Stimulated activated CD4-positive, alpha-beta T cell treated with anti-CD3 and anti-CD28 coated beads, TNF-alpha, amount 100 ng/mL, for 24 hours (primary cell): Measurements from ENCODE around the gene RPS6KA1.
"Not testable (repeated sequence)": the region's sequence is repeated elsewhere in the genome, so short reads cannot be mapped to it uniquely, and the experiment has no call there.

Experiments
- DNase-seq, 3 experiments: peaks; one replicate each; pipeline ENCODE4 v3.0.0-alpha.2; 2020; ENCODE audit warnings: low read depth in 3 of 3

The RPS6KA1 gene

DNA sequence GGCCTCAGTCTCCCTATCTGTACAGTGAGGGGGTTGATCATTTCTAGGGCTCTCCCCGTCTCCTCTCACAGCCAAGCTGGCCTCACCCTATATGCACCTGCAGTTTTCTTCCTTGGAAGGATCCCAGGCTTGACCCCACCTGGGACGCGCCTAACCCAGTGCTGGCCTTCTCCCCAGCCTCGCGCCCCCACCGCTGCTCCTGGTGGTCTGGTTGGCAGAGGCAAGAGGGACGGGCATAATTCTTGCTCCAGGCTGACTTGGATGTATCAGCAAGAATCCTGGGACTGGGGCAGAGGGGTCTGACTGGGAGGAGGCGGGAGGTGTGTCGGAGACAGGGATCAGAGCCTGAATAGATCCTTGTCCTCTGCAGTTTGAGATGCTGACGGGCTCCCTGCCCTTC, 25.2 kb downstream of the RPS6KA1 start:
- no peak for DNase-seq

DNA sequence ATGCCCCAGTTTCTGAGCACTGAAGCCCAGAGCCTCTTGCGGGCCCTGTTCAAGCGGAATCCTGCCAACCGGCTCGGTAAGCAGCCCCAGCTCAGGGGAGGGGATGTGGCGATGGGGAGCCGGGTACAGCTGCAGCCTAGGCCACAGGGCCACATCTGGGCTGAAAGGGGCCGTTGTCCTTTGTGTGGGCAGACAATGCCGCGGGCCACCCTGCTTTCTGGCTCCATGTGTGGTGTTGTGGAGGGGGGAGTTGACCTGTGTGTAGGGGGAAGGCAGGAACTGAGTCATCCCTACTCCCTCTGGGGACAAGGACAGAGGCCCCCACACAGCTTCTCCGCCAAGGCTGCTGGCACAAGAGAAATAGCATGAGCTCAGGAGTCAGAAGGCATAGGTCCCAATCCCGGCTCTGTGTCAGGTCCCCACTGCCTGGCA, 26.0 kb downstream of the RPS6KA1 start:
- DNase-seq = no peak

DNA sequence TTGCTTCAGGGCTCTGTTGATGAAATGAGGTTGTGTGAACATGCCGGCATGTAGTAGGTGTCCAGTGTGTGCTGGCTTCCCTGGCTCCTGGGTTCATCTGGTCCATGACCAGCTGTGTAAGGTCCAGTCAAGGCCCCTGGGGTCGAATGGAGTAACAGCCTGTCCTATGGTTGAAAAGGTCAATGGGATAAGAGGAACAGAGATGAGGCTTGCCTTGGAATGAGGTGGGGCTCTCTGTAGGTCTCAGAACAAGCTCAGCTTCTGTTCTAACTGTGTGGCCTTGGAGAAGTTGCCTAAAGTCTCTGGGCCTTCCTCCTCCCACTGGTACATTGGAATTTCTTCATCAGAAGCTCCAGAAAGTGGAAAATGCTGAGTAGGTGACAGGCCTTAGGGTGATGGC, 26.6 kb downstream of the RPS6KA1 start:
- no peak for DNase-seq

DNA sequence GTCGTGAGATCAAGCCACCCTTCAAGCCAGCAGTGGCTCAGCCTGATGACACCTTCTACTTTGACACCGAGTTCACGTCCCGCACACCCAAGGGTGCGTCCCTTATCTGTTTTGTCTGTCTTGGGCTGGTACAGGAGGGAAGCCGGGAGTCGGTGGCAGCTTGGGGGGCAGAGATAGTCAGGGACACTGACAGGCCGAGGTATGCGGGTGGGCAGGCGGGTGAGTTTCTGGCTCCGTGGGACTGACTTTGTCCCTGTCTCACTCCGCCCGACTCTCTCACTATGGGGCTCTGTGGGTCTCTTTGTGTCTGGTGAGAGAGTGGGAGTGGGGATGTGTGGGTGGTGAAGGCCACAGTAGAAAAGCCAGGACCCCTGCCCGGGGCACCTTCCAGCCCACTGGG, 27.4 kb downstream of the RPS6KA1 start:
- DNase-seq = no peak

DNA sequence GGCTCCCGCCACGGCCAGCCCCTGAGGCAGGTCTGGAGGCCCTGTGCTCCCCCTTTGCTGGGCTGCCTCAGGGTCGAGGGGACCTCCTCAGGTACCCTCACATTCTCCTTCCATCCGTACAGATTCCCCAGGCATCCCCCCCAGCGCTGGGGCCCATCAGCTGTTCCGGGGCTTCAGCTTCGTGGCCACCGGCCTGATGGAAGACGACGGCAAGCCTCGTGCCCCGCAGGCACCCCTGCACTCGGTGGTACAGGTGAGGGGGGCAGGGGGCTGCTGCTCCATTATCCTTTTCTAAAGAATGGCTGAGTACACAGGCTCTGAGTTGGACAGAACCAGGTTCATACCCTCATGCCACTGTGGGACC, 29.1 kb downstream of the RPS6KA1 start:
- DNase-seq = no peak

DNA sequence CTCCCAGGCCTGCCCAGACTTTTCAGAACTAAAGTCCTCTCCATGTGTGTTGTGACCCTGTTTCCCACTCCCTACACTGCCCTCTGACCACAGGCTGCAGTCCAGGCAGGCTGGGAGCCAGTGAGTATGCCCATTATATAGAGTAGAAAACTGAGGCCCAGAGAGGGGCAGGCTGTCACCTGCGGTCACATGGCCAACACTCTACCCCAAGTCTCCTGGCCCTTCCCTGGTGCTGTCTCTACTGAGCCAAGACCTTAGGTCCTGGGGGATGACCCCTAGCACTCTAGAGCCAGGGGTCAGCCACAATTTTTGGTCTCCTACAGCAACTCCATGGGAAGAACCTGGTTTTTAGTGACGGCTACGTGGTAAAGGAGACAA, 30.8 kb downstream of the RPS6KA1 start:
- no peak for DNase-seq

DNA sequence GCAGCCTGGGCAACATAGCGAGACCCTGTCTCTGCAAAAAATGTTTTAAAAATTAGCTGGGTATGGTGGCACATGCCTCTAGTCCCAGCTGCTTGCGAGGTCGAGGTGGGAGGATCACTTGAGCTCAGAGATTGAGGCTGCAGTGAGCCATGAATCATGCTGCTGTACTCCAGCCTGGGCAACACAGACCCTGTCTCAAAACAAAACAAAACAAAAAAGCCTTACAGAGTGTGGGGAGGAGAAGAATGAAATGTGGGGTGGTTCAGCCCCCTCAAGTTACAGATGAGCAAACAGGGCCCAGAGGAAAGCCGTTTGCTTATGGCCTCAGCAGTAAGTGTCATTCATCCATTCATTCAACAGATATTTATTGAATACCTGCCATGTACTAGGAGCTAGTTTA, 40.7 kb downstream of the RPS6KA1 start:
- DNase-seq = no peak

DNA sequence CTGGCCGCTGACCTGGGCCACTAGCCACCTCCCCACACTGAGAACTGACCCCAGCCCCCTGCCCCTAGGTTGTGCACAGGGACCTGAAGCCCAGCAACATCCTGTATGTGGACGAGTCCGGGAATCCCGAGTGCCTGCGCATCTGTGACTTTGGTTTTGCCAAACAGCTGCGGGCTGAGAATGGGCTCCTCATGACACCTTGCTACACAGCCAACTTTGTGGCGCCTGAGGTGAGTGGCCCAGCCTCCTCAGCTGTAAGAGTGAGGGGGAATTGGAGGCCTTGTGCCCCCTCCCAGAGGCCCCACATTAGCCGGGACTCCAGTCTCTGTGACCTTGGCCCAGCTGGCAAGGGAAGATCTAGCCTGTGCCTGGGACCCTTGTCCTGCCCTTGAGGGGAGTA, 41.8 kb downstream of the RPS6KA1 start:
- DNase-seq = no peak

DNA sequence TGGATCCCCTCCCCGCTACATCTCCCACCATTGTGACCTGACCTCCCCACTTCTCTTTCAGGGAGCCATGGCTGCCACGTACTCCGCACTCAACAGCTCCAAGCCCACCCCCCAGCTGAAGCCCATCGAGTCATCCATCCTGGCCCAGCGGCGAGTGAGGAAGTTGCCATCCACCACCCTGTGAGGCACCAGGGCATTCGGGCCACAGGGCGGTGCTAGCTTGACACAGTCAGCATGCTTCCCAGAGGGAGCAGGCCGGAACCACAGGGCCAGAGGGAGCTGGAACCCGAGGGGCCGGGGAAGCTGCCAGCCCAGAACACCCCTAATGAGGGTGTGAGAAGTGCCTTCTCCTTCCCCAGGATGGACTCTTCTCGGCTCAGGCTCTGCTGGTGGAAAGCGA, 44.5 kb downstream of the RPS6KA1 start:
- DNase-seq = no peak

DNA sequence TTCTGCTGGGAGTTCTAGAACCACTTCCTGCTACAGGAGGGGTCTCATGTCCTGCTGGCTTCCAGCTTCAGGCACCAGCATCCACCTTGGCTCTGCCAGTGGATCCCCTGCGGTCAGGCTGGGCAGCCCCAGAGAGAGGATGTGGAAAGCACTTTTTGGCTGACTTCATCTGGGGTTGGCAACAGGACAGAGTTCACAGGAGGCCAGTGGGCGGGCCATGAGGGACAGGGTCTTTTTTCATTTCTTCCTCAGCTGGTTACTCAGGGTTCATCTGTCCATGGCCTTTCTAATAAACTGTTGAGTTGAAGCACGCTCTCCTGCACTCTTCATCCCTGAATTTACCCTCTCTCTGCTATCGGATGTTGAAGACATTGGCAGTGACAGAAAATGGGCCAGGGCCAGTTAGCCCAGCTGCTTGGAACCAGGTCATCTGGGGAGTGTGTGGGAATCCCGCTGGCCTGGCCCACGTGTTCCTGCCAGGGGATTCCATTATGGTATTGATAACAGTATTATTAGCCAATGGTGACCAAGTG, 45.2 kb downstream of the RPS6KA1 start:
- DNase-seq = no peak

DNA sequence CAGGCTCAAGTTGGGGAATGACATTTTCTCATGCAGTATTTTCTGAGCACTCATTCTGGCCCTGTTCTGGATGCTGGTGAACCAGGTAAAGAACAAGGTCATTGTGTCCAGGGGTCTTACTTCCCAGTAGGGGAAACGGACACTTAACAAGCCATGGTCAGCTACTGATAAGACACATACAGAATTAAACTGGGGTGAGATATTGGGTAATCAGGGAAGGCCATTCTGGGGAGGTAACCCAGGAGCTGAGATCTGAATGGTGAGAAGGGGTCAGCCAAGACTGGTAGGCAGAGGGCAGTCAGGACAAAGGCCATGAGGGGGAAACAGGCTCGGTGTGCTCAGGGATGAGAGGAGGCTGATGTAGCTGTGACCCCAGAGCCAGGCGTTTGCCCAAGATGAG, 45.8 kb downstream of the RPS6KA1 start:
- DNase-seq = no peak

DNA sequence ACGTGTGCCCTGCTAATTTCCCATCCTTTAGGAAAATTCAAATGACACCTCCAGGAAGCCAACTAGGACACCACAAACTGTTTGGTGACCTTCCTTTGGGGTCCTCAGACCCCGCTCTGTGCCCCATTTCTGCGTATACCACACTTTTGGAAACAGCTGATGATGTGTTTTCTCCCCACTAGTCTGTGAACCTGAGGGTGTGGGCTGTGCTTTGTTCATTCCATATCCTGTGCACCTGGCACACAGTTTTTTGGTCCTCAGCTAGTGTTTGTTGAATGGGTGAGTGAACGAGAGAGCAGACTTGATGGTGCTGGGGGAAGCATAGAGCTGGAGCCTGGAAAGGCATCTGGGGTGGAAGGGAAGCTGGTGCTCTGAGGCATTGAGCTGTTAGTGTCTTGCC, 48.6 kb downstream of the RPS6KA1 start:
- DNase-seq = no peak

DNA sequence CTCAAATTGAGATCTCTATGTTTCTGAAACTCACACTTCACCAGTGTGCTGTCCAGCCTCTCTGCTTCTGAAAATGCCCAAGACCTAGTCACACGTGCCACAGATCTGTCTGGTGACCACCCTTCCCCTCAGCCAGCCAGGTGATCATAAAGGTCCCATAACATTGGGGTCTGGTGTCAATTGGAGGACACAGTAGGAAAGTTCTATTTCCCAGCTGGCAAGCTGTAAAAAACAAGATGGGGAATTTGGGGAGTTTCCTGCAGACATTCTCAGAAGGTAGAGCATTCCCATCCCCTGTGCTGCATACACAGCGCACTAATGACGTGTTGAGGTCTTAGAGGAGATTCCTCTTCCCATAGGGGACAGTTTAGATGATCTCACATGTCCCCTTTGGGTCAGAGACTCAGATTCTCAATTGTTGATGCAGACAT, 50.1 kb downstream of the RPS6KA1 start:
- DNase-seq = no peak

DNA sequence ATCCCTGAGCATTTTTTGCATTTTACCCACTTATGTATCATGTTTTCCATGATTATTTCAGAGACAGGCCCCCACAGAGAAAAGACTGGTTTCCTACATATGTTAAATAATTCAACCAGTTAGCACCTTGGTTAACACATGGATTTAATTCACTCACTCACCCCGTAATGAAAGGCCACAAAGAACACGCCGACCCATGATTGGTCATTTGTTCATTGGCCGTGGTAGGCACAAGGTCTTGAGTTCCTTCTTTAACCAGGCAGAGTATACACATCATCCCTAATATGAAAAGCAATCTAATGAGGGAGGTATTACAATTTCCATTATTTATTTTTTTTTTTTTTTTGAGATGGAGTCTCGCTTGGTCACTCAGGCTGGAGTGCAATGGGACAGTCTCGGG, 50.6 kb downstream of the RPS6KA1 start:
- no peak for DNase-seq

DNA sequence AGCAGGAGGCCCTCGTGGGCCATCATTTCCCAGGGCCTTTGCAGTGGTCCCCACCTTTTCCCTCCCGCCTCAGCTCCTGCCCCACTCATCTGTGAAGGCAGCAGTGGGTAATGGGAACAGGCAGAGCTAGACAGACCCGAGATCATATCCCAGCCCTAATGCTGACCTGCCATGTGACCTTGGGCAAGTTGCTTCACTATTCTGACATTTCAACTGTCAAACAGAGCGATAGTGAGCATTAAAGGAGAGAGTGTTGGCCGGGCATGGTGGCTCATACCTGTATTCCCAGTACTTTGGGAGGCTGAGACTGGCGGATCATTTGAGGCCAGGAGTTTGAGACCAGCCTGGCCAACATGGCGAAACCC, 51.7 kb downstream of the RPS6KA1 start:
- no peak for DNase-seq

DNA sequence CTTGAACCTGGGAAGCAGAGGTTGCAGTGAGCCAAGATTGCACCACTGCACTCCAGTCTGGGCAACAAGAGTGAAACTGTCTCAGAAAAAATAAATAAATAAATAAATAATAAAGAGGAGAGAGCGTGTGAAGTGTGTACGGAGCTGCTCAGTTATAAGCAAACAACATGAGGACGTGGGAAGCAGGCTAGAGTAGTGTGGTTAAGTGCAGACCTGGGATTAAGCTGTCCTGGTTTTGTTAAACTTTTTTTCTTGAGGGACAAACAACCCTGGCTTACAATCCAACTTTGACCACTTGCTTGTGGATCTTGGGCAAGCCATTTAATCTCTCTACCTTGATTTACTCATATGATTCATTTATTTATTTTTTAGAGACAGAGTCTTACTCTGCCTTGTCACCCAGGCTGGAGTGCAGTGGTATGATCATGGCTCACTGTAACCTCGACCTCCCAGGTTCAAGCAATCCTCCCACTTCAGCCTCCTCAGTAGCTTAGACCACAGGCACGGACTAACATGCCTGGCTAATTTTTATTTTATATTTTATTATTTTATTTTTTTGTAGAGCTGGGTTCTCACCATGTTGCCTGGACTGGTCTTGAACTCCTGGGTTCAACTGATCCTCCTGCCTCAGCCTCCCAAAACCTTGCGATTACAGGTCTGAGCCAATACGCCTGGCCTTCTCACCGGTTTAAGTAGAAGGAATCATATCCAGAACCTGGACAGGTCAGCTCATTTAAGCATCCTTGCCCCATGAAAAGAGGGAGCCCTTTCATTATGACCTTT, 52.7 kb downstream of the RPS6KA1 start:
- DNase-seq = no peak

DNA sequence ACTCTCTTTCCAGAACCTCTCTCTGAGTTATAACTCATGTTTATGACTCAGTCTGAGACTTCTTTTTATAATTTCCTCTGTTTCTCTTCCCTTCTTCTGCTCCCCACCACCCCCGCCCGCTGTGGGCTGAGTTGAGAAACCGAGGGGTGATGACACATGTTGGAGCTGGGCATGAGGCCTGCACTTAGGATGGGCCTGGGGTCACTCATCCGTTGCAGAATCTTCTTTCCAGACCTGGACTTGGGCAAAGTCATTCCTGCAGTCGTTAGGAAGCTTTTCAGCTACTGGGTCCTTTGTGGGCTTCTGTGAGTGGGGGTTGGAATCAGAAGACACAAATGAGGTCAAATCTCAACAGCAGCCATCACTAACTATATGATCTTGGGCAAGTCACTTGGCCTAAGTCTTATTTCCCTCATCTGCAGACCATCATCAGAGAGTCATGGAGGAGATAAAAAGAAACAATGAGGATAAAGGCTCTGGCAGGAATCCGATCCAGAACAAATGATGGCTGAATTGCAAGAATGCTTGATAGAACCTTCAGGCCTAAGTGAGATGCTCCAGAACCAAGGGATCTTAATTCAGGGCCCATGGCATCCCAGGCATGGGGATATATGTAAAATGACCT, 53.4 kb downstream of the RPS6KA1 start:
- peak; percentile 38 to 84 (median 60) for DNase-seq

DNA sequence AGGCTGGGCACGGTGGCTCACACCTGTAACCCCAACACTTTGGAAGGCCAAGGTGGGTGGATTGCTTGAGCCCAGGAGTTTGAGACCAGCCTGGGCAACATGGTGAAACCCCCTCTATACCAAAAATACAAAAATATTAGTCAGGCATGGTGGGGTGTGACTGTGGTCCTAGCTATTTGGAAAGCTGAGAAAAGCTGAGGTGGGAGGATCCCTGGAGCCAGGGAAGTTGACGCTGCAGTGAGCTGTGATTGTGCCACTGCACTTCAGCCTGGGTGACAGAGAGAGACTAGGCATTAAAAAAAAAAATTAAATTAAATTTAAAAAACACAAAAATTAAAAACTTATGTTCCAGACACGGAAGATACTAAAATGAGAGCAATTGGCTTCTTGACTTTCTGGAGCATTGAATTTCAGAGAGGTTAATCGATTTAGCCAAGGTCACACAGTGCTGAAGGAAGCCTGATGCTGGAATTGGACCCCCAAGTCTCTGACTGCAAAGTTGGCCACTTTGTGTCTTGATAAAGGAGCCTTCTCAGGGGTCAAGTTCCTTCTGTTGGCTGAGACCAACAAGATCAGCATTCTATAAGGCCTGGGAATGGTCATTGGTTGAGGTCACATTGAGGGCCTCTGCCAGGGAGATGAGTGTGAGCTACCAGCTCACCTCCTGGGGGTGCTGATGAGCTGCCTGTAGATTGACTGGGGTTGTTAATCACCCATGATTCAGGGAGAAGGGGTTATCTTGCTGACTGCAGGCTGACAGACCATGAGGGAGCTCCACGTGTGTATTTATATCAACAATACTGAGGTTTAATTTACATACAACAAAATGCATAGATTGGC, 54.3 kb downstream of the RPS6KA1 start:
- peak in 1 of 3 experiments; percentile 49 for DNase-seq

DNA sequence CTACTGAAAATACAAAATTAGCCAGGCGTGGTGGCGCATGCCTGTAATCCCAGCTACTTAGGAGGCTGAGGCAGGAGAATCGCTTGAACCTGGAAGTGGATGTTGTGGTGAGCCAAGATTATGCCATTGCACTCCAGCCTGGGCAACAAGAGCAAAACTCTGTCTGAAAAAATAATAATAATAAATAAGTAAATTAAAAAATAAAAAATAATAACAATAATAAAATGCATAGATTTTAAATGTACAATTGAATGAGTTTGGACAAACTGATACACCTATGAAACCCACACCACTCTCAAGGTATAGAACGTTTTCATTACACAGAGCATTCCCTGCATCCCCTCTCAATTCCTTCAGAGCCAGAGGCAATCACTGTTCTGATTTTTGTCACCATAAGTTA, 55.0 kb downstream of the RPS6KA1 start:
- DNase-seq = not testable (repeated sequence)

DNA sequence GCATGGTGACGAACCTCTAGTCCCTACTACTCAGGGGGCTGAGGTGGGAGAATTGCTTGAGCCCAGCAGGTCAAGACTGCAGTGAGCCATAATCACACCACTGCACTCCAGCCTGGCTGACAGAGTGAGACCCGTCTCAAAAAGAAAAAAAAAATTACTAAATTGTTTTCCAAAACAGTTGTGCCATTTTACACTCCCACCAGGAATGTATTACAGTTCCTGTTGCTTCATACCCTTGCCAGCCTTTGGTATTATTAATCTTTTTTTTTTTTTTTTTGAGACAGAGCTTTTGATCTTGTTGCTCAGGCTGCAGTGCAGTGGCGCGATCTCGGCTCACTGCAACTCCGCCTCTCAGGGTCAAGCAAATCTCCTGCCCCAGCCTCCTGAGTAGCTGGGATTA, 55.9 kb downstream of the RPS6KA1 start:
- DNase-seq = no peak

DNA sequence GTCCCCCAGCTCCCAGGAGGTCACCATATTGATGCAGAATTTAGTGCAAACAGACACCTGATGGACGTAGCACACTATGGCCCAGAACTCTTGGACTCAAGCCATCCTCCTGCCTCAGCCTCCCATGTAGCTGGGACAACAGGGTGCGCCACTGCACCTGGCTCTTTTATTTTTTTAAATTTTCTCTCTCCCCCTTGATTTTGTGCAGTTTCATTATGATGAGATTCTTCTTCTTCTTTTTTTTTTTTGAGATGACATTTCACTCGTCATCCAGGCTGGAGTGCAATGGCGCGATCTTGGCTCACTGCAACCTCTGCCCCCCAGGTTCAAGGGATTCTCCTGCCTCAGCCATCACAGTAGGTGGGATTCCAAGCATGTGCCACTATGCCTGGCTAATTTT, 63.8 kb downstream of the RPS6KA1 start:
- DNase-seq = no peak

DNA sequence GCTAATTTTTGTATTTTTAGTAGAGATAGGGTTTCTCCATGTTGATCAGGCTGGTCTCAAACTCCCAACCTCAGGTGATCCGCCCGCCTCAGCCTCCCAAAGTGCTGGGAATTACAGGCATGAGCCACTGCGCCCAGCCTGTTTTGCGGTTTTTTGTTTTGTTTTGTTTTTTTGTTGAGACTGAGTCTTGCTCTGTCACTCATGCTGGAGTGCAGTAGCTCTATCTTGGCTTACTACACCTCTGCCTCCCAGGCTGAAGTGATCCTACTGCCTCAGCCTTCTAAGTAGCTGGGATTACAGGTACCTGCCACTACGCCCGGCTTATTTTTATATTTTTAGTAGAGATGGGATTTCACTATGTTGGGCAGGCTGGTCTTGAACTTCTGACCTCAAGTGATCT, 65.0 kb downstream of the RPS6KA1 start:
- DNase-seq = not testable (repeated sequence)

DNA sequence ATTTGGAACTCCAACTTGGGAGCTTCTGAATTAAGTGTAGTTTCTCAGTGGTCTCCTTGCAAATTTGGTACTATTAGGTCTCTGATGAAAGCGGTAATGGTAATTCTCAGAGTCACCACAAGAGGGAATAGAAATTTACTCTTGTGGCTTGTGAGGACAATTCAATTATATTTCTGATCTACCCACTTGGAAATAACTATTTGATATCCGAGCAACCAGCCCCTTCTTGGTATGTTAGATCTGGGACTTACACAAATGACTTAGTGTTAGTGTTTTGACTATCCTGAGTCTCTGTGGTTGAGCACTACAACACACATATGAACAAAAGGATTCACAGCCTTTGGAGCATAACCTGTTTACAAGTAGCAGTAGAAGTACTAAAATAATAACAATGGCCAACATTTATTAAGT, 68.1 kb downstream of the RPS6KA1 start:
- no peak for DNase-seq
